Endothelial cell (in vitro differentiated cells): ENCODE results near the gene HSPD1. TPM values are rescaled to one million over a fixed set of nuclear protein-coding genes. Genes with fewer than 3 reads are reported as not detected.

Experiments
- DNase-seq: peaks from one replicate; pipeline ENCODE4 v3.0.0; 2021; ENCODE audit warnings: low spot score
- H3K27ac Mint-ChIP-seq: one replicate; pipeline ENCODE4 v1.8.0; 2021; ENCODE audit warnings: mixed read lengths, inconsistent platforms; ENCODE audit not compliant: unreplicated experiment
- H3K27me3 Mint-ChIP-seq: one replicate; pipeline ENCODE4 v1.8.0; 2021; ENCODE audit warnings: mild to moderate bottlenecking, moderate library complexity, mixed read lengths, inconsistent platforms; ENCODE audit not compliant: unreplicated experiment
- H3K36me3 Mint-ChIP-seq: one replicate; pipeline ENCODE4 v1.8.0; 2021; ENCODE audit warnings: mild to moderate bottlenecking, low read depth, mixed read lengths, inconsistent platforms; ENCODE audit not compliant: unreplicated experiment
- H3K4me1 Mint-ChIP-seq: one replicate; pipeline ENCODE4 v1.8.0; 2021; ENCODE audit warnings: mild to moderate bottlenecking, mixed read lengths, inconsistent platforms; ENCODE audit not compliant: unreplicated experiment
- H3K4me3 Mint-ChIP-seq: one replicate; pipeline ENCODE4 v1.8.0; 2021; ENCODE audit warnings: mild to moderate bottlenecking, mixed read lengths, inconsistent platforms; ENCODE audit not compliant: unreplicated experiment
- H3K9me3 Mint-ChIP-seq: one replicate; pipeline ENCODE4 v1.8.0; 2021; ENCODE audit warnings: mixed read lengths, inconsistent platforms; ENCODE audit not compliant: unreplicated experiment
- CTCF ChIP-seq: fragments of 200-600 bp; sonication (generic); IDR thresholded peaks from one replicate; pipeline ENCODE4 v1.5.0; 2021; ENCODE audit warnings: antibody characterized with exemption; ENCODE audit not compliant: unreplicated experiment
- total RNA-seq: library from RNA; stranded (reverse); fragmentation: NEBNext Ultra II Directional; extraction: Animal tissue kit (Norgen Biotek cat#: 25700); gene quantifications from one replicate; pipeline ENCODE4 v1.2.1, GENCODE V29; 2021; ENCODE audit not compliant: unreplicated experiment

Gene HSPD1
- total RNA-seq, 1 donor from 2014 or later: 212 TPM

- H3K4me3 Mint-ChIP-seq: no peak overlapping the region
- no peak overlapping the region for H3K27ac Mint-ChIP-seq
- H3K4me1 Mint-ChIP-seq: peaks cover 17% of the 10 kb centered on the region
- peaks cover under 1% of the 10 kb centered on the region for H3K27me3 Mint-ChIP-seq
- H3K36me3 Mint-ChIP-seq: peaks cover 5% of the 10 kb centered on the region
- no peaks in the 10 kb centered on the region for H3K9me3 Mint-ChIP-seq
- no peak for TF ChIP-seq CTCF
- no peak for DNase-seq
Observed at GRCh38 chr2:197504000-197504399, 4.4 kb upstream of the HSPD1 start.

GRCh38 chr2:197502685-197503084 is 3.0 kb upstream of the HSPD1 start:
- no peaks in the 10 kb centered on the region for H3K9me3 Mint-ChIP-seq
- no peak for DNase-seq
- TF ChIP-seq CTCF: no peak
- peaks cover 10% of the 10 kb centered on the region for H3K36me3 Mint-ChIP-seq
- no peak overlapping the region for H3K4me3 Mint-ChIP-seq
- no peak overlapping the region for H3K27ac Mint-ChIP-seq
- peaks cover 9% of the 10 kb centered on the region for H3K27me3 Mint-ChIP-seq
- H3K4me1 Mint-ChIP-seq: peaks cover 27% of the 10 kb centered on the region

GRCh38 chr2:197502201-197502600 is 2.6 kb upstream of the HSPD1 start:
- TF ChIP-seq CTCF: no peak
- Mint-ChIP-seq H3K4me1 (peaks cover 27% of the 10 kb centered on the region), H3K36me3 (peaks cover 11% of the 10 kb centered on the region), H3K4me3 (peak overlapping the region; percentile 77), H3K27me3 (peaks cover 9% of the 10 kb centered on the region), H3K27ac (no peak overlapping the region), H3K9me3 (no peaks in the 10 kb centered on the region)
- DNase-seq: no peak

- peaks cover 9% of the 10 kb centered on the region for H3K27me3 Mint-ChIP-seq
- H3K4me3 Mint-ChIP-seq: peak overlapping the region; percentile 92
- H3K9me3 Mint-ChIP-seq: no peaks in the 10 kb centered on the region
- no peak for TF ChIP-seq CTCF
- peaks cover 29% of the 10 kb centered on the region for H3K4me1 Mint-ChIP-seq
- peak overlapping the region; percentile 62 for H3K27ac Mint-ChIP-seq
- H3K36me3 Mint-ChIP-seq: peaks cover 19% of the 10 kb centered on the region
- DNase-seq: no peak
Observed at GRCh38 chr2:197500503-197501131, 977 bp upstream of the HSPD1 start.

- peak; percentile 61 for DNase-seq
- Mint-ChIP-seq H3K9me3 (no peaks in the 10 kb centered on the region), H3K27me3 (peaks cover 9% of the 10 kb centered on the region), H3K4me1 (peaks cover 29% of the 10 kb centered on the region), H3K36me3 (peaks cover 20% of the 10 kb centered on the region), H3K27ac (peak overlapping the region; percentile 89), H3K4me3 (peak overlapping the region; percentile 97)
- no peak for TF ChIP-seq CTCF
Observed at GRCh38 chr2:197498937-197499593, 575 bp downstream of the HSPD1 start.
